ENCODE measurements around the gene KIAA0040.
"Not testable (repeated sequence)": the region's sequence is repeated elsewhere in the genome, so short reads cannot be mapped to it uniquely, and the experiment has no call there.

Gene KIAA0040

DNA sequence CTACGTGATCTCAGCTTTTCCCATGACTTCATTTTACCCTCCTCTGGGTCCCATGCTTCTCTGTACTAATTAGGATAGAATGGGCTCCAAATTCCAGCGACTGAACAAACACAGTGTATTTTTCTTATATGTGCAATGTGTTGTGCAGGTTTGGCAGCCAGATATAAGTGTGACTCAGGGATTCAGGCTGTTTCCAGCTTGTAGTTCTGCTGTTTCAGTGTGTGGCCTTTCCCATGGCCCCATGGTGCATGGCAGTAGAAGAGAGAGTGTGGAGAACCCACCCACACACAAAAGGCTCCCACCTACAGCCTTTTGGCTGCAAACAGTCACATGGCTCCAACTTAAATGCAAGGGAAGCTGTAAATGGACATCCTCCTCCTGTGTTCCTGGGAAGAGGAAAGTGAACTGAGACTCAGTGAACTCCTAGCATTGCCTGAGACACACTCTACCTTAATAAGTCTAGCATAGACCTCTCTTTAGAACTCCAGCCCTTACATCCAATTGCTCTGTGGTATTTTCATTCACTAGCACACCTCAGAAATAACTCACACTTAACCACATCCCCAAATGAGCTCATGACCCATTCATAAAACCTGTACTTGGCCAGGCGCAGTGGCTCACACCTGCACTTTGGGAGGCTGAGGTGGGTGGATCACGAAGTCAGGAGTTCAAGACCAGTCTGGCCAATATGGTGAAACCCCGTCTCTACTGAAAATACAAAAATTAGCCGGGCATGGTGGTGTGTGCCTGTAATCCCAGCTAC is 58.7 kb downstream of the KIAA0040 start:
- no peak for DNase-seq

- no peak for DNase-seq
Measured at GRCh38 chr1:175132436-175132835, 60.1 kb downstream of the KIAA0040 start.

DNA sequence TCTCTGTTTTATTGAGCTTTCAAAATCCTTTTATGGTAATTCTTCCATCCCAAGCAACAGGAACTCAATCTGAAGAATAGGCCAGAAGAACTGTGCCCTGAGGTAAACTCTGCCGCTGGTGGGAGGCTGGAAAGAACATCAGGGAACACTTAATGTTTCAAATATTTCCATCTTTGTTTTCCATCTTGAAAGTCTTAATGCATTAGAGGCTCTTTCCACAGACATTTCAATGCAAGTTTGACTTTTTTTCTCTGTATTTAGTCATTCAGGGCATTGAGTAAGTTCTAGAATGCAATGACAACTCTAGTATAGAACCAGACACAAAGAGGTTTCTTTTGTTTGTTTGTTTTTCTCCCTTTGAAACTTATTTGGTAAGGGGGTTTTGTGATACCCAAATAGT is 61.5 kb downstream of the KIAA0040 start:
- no peak for DNase-seq

DNA sequence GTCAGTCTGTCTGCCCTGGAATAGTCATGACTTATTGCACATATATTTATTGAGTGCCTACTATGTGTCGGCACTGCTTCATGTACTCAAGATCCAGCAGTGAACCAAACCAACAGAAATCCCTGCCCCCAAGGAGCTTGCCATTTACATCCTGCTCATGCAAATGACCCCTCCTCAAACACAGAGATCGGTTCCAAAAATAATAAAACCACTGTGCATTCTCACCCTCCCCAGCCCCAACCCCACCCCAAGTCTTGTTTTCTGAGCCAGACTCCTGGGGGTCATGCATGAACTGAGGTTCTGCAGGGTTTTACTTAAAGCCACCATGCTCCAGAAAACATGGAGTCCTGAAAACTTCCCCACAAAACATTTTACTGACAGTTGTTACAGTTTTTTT is 61.9 kb downstream of the KIAA0040 start:
- DNase-seq = no peak

DNA sequence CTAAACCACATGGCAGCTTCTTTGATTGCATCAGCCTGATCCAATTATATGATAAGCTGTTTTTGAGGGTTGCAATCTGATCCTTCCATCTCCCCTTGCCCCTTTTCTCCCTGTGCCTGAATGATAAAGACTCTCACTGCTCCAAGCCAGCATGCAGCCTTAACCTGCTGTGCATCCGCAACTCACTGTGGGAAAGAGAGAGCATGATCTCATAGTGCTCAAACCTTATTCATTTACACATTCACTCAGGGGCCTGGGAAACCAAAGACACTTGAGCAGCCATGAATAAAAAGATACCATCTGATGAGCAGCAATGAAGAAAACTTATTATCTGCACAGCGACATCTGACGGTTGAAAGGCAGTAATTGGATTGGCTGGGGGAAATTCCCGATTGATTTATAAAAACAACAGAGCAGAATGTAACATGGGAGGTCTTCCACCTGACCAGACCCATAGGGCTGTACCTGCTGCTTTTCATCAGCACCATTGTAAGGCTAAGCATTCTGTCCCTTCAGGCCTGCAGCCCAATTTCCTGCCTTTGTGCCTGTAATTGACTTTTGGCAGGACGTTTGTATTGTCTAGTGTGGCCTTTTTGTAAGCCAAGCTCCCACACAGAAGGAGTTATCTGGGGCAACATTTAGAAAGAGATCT is 62.5 kb downstream of the KIAA0040 start:
- DNase-seq = no peak

DNA sequence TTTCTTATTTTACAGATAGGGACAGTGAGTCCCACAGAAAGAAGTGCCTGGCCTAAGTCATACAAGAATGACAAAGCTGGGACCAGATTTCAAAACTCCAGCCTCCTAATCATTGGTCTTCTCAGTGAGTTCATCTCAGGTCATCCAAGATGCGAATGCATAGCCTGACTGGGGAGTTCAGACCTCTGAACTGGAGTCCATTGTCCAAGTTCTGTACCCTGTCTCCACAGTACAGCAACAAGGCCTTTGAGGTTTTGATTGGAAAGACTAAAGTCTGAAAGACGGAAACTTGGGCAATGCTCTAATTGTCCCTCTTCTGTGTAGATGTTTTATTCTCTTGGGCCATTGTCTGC is 63.0 kb downstream of the KIAA0040 start:
- DNase-seq = no peak

GRCh38 chr1:175129182-175129581 is 63.4 kb downstream of the KIAA0040 start:
- DNase-seq = no peak

DNA sequence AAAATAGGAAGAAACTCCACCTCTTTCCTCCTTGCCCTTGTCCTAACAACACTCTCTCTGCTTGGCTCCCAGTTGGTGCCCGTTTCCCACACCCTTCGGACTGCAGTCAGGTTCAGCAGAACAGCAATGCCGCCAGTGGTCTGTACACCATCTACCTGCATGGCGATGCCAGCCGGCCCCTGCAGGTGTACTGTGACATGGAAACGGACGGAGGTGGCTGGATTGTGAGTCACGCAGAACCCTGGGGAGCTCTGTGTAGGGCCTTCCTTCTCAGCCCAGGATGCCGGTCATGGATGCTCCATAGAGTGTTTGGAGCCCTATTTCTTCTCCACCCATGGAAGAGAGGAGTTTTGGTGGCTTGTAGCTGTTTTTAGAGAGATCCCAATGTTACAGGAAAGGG is 64.1 kb downstream of the KIAA0040 start:
- no peak for DNase-seq

DNA sequence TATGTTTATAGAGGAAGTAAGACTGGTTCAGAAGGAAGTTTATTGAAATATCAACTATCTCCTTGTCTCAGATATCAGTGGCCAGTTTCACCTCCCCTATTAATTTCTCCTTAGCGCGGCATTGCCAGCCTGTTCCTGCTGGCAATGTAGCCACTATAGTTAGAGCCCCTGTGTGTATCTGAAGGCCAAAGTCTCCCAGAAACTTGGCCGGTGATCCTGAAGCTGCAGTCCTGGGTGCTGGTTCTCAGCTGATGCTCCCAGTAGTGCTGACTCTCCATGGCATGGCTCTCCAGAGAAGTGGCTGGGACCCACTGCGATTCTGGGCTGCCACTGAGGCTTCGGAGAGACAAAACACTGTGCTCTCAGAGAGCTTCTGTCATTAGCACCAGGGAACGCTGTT is 65.0 kb downstream of the KIAA0040 start:
- no peak for DNase-seq

DNA sequence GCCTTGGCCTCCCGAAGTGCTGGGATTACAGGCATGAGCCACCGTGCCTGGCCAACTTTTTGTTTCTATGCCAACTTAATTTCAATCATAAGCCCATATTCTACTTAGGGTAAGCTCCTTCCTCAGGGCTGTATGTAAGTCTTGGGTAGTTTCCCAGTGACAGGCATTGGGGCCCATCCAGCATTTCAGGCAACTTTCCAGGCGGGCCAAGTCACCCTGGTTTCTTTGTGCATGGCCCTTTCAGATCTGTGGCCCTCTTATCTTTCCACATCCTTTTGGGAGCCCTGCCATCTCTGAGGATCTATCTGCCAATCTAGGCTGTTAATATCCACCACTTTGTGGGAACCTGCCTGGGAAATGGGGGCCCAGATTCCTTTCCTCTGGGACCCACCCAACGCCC is 66.2 kb downstream of the KIAA0040 start:
- DNase-seq = no peak

GRCh38 chr1:175124861-175125260 is 67.7 kb downstream of the KIAA0040 start:
- DNase-seq = no peak

GRCh38 chr1:175120511-175120910 is 72.1 kb downstream of the KIAA0040 start:
- no peak for DNase-seq

- DNase-seq = no peak
Measured at GRCh38 chr1:175118375-175119367, 73.9 kb downstream of the KIAA0040 start.

GRCh38 chr1:175116903-175117302 is 75.7 kb downstream of the KIAA0040 start:
- DNase-seq = no peak

DNA sequence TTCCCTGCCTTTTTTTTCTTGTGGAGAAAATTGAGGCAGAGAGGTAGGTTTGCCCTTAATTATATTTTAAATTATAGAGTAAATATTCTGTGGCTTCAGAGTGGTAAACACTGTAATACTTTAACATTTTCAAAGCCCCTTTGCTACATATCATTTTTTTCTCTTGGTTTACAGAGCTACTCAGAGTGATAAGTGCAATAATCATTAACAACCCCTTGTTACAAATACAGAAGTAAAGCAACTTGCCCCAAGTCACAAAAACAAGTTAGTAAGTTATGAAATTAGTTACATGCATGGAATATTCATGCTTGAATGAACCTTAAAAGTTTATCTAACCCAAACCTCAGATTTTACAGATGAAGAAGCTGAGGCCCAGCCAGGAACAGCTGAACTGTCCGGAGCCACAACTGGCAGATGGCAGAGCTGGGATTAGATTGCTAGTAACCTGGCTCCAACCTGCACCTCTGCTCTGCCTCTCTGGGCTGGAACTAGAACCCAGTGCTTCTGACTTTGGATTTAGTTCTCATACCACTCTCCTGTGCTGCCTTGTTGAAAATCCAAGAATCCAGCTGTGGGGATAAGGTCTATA is 76.3 kb downstream of the KIAA0040 start:
- DNase-seq = no peak

DNA sequence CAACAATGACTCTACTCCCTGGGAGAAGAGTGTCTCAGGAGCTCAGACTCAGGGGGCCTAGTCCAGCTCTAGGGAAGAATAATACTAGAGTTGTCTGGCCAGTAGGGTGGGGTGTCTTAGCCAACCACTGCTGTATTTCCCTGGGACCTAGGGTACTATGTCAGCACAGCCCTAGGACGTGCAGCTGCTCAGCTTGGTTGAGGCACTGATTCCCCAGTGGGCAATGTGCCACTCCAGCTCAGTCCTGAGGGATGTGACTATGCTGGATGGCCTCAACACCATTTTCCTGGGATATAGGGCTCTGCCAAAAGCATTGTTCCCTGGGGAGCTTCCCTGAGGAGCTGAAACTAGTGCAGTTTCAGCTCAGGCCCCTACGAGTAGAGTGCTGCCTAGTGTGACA is 77.6 kb downstream of the KIAA0040 start:
- DNase-seq = no peak

- DNase-seq = not testable (repeated sequence)
Measured at GRCh38 chr1:175108331-175108820, 84.2 kb downstream of the KIAA0040 start.
